HG03457 (cell line): ENCODE measurements around the gene NCAPG2.
A peak's percentile ranks its signal among the peaks of the same experiment; 100 is the strongest.
"Not testable (repeated sequence)": the region's sequence is repeated elsewhere in the genome, so short reads cannot be mapped to it uniquely, and the experiment has no call there.

Experiments
- ATAC-seq: cut with Tn5 transposase; IDR thresholded peaks from one replicate; pipeline ENCODE4 v1.9.1; 2021; ENCODE audit warnings: moderate number of reproducible peaks; ENCODE audit not compliant: unreplicated experiment

Gene NCAPG2

DNA sequence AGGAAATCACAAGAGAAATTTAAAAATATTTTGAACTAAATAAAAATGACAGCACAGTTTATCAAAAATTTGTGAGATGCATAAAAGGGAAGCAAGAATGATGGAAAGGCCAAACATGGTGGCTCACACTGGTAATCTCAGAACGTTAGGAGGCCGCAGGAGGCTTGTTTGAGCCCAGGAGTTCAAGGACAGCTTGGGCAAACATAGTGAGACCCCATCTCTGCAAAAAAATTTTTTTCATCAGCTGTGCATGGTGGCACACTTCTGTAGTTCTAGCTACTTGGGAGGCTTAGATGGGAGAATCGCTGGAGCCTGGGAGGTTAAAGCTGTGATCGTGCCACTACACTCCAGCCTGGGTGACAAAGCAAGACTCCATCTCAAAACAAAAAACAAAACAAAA, 62.5 kb downstream of the NCAPG2 start:
- no peak for ATAC-seq

DNA sequence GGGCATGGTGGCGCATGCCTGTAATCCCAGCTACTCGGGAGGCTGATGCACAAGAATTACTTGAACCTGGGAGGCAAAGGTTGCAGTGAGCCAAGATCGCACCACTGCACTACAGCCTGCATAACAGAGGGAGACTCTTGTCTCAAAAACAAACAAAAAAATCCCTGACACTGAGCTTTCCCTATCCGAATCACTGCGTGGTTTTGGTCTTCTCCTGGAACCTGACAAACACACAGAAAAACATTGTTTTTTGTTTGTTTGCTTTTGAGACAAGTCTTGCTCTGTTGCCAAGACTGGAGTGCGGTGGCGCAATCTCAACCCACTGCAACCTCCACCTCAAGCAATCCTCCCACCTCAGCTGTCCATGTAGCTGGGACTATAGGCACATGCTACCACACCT, 66.6 kb downstream of the NCAPG2 start:
- no peak for ATAC-seq

GRCh38 chr7:158633055-158633956, 71.3 kb downstream of the NCAPG2 start:
- ATAC-seq = no peak

DNA sequence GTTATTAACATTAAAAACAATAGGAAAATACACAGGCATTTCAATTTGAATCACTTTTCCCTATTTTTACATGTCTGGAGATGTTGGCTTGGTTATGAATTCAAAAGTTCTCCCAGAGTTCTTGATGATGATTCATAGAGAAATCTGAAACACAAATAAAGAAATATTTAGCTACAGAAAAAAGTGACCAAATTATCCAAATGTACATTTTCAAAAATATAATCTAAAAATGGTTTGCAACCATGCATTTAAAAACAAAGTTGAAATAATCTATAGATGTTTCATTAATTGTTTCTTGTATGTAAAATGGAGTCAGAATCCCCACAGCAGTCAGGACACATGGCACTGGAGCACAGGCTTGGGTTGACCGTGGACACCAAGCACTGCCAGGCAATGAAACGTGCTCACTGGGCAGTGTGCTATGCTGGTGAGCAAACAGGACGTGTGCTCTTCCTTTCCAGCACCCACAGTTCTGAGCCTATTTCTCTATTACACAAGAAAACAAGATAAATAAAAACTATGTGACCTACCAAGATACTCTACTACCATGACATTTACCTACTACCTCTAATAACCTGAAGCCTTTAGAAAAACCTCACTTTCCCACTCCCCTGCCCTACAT, 72.9 kb downstream of the NCAPG2 start:
- ATAC-seq = no peak

- ATAC-seq = not testable (repeated sequence)
Observed at GRCh38 chr7:158626289-158626688, 78.3 kb downstream of the NCAPG2 start.

- ATAC-seq = no peak
Observed at GRCh38 chr7:158623241-158623640, 81.4 kb downstream of the NCAPG2 start.

- ATAC-seq = no peak
Observed at GRCh38 chr7:158620839-158621441, 83.7 kb downstream of the NCAPG2 start.

- ATAC-seq = no peak
Observed at GRCh38 chr7:158620418-158620817, 84.2 kb downstream of the NCAPG2 start.

DNA sequence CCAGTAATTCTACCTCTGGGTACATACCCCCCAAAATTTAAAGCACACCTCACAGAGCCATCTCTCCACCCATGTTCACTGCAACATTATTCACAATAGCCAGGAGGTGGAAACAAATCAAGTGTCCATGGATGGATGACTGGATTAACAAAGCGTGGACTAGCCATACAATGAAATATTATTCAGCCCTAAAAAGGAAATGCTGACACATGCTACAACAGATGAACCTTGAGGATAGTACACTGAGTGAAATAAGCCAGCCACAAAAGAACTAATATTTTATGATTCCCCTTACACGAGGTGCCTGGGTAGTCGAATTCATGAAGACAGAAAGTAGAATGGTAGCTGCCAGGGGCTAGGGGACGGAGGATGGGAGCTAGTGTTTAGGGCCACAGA, 85.9 kb downstream of the NCAPG2 start:
- no peak for ATAC-seq

DNA sequence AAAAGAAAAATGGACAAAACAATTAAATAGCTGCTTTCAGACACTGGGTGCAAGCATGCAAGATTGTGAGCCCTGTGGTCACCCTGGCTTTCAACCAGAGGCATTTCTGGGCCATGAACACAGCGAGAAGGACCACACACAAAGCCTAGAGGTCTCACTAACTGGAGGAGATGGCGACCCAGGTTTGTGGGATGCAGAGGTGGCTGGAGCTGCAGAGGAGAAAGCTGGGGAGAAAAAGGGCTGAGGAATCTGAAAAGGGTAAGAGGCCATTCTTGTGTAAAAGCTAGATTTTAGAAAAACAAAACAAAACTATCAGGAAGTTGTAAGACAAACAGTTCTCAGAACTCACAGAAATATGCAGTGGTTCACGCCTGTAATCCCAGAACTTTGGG, 86.9 kb downstream of the NCAPG2 start:
- ATAC-seq = no peak

DNA sequence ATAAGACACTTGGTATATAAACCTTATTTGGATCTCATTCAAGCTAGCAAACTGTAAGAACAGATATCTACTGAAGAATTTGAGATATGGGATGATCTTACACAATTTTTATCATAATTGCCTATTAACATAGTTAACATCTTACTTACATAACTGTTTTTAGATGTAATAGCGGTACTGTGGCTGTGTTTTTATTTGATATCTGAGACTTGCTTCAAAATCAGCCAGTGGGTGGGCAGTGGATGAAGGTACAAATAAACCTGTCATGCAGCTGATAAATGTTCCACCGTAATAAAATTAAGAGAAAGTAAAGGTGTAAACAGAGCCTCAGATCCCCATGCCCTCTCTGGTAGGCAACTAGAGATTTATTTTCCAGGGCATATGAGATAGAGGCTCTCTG, 88.6 kb downstream of the NCAPG2 start:
- ATAC-seq = no peak

DNA sequence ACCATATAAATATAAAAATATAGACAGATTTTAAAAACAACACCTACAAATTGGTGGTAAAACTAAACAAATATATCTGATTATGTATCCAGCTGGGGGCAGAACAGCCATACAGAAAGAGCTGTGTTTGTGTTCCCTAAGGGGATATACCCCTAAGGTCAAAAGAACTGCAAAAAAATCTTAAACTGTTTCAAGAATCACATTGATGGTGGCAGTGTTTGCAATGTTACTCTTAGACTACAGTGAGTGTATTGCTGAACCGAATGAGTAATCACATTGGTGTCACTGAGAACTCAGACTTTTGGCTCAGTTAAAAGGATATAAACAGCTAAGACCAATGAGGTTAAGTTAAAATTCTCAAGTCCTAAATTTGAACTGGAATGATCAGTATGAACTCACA, 89.9 kb downstream of the NCAPG2 start:
- no peak for ATAC-seq

DNA sequence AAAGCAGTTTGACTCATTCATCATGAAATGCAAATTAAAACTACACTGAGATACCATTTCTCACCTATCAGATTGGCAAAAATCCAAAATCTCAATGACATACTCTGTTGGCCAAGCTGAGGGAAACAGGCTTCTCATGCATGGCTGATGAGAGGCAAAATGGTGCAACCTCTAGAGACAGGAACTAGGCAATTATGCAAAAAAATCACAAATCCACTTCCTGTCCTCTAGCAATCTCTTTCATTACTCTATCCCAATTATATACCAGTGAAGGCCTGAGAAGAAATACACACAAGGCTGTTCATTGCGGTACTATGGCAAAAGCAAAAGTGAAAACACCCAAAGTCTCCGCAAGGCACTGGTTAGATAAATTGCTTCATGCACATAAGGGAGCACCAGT, 91.1 kb downstream of the NCAPG2 start:
- ATAC-seq = peak; percentile 90

- ATAC-seq = no peak
Observed at GRCh38 chr7:158612546-158612945, 92.1 kb downstream of the NCAPG2 start.

- ATAC-seq = no peak
Observed at GRCh38 chr7:158611541-158611940, 93.1 kb downstream of the NCAPG2 start.

GRCh38 chr7:158609313-158609974, 95.2 kb downstream of the NCAPG2 start:
- ATAC-seq = no peak

DNA sequence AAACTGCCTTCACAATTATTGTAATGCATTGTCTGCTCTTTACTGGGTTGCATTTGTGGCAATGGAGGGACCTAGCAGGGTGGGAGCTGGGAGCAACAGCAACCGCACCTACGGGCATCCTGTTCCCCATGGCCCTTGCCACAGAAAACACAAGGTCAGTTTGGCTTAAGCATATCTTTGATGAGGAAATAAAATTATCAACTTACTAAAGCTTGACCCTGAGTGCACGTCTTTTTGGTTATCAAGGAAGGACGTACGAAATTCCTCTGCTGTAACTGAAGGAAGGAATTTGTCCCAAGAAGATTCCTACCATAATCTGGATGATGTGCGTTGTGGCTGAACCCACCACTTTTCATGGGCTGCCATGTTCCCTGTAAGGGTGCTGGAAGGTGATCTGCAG, 97.0 kb downstream of the NCAPG2 start:
- ATAC-seq = no peak

DNA sequence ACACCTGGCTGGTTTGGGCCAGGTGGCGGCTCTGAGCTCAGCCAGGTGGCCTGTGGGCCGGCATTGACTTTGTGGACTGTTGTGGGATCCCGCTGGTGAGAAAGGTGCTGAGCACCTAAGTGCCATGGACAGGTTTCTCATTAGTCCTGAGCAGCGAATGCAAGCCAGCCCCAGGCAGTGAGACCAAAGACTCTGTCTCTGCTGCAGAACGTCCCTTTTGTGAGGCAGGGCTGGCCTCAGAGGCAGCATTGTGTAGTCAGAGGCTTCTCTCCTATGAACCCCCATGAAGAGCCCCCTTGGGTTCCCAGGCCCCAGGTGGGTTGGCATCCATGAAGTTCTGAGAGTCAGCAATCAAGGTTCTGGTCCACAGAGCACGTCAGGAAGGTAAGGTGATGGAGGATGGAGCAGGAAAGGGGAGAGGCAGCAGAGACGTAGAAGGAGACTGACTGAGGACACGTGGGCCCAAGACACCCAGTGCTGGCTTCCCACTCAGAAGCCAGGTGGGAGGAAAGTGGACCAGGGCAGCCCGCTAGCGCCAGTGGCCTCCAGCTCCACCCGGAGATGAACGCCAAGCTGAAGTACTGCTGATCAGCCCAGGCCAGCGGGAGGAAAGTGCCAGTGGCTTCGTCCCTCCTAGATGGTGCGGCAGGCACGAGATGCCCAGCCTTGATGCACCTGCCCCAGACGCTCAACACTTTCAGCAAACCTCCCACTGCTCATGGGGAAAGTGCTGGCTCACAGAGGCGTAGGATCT, 97.8 kb downstream of the NCAPG2 start:
- no peak for ATAC-seq

DNA sequence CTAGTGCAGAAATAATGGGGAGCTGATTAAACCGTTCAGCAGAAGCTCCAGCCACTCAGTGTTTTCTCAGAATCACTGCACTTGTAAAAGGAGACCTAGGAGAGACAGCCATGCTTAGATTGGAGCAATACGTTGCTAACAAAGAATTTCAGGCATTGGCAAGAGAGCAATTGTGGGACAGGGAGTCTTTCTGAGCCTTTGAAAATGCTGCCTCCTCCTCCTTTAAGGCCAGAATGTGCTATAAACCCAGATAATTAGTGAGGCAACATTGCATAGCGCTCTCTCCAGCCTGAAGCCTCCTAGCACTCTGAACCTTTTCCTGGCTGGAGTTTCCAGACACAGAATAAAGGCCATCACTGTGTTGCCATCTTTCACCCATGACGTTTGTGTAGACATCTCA, 98.5 kb downstream of the NCAPG2 start:
- no peak for ATAC-seq

- ATAC-seq = no peak
Observed at GRCh38 chr7:158603773-158604755, 100.5 kb downstream of the NCAPG2 start.
